ENCODE measurements around the gene APOH.

DNA sequence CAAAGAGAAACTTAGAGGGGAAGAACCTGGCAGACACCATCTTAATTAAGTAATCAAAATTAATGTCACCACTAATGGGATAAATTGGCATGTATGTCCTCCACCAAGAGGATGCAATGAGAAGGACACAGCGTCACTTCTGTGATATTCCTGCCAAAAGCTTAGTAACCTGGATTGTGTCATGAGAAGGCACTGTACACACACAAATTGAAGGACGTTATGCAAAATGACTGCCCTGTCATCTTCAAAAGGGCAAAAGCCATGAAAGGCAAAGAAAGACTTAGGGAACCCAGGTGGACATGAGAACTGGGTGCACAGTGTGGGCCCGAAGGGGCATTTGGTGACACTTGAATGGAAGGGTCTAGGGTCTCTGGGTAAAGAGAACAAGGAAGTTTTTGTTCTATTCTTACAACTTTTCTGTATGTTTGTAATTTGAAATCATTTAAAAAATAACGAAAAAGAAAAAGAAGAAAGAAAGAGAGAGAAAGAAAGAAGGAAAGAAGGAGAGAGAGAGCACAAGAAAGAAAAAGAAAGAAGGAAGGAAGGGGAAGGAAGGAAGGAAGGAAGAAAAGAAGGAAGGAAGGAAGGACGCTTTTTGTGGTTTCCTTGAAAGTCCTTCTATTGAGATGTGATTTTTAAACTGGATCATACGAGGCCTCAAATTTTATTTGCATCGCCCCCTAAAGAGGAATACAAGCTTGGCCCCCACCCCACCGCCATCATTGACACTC is 4.0 kb upstream of the APOH start:
- TF ChIP-seq, protein P1, sequence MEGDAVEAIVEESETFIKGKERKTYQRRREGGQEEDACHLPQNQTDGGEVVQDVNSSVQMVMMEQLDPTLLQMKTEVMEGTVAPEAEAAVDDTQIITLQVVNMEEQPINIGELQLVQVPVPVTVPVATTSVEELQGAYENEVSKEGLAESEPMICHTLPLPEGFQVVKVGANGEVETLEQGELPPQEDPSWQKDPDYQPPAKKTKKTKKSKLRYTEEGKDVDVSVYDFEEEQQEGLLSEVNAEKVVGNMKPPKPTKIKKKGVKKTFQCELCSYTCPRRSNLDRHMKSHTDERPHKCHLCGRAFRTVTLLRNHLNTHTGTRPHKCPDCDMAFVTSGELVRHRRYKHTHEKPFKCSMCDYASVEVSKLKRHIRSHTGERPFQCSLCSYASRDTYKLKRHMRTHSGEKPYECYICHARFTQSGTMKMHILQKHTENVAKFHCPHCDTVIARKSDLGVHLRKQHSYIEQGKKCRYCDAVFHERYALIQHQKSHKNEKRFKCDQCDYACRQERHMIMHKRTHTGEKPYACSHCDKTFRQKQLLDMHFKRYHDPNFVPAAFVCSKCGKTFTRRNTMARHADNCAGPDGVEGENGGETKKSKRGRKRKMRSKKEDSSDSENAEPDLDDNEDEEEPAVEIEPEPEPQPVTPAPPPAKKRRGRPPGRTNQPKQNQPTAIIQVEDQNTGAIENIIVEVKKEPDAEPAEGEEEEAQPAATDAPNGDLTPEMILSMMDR (conservative IDR thresholded peaks at IDR 0.05 in 1 of 2, IDR thresholded peaks at IDR 0.05 in 1 of 2; ENCODE audit: extremely low read depth in 1 of 2, insufficient read depth in 1 of 2, low read depth in 1 of 2, low read length in 2 of 2) = no peak
- no peak for TF ChIP-seq EZH2 (IDR thresholded peaks at IDR 0.05; ENCODE audit: borderline replicate concordance, low read length)
